ENCODE results near the gene STX8. TPM values are rescaled to one million over a fixed set of nuclear protein-coding genes. Genes with fewer than 3 reads are reported as not detected.

Gene STX8
- polyA plus RNA-seq, 1 experiment: 103 TPM

DNA sequence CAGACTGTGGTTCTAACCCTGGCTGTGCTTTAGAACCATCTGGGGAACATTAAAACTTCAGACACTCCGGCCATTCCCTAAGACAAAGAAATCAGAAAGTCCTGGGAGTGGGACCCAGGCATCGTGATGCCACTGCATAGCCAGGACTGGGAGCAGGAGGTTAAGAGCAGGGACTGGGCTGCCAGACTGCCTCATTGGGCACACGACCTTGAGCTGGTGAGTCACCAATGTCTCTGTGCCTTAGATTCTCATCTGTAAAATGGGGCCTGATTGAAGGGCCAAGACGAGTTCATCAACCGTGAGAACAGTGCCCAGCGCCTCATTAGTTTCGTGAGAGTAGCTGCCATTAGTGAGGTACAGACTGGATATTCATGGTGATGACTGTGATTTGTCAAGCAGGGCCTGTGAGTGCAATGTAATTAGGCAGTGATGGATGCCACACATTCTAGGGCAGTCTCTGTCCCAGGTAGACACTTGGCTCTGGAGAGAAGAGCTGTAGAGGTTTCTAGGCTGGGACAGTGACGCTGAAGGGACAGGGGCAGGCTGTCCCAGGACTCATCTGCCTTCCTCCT is 357.5 kb downstream of the STX8 start:
- H3K9me3 ChIP-seq (ENCODE audit: control insufficient read depth, insufficient read depth, low read length): peaks cover 11% of the 10 kb centered on the region
- H3K27ac ChIP-seq (ENCODE audit: low read depth, low read length): no peak overlapping the region
- DNase-seq (ENCODE audit: low read depth, low spot score): no peak
- H3K27me3 ChIP-seq (ENCODE audit: control insufficient read depth, insufficient read depth, low read length): no peaks in the 10 kb centered on the region
- POLR2A ChIA-PET: interaction anchor here (0.5 to 1.0 kb wide), 2 partner anchors 13 to 332 kb away, joined by 3 to 5 read pairs; no protein-coding TSS in a partner anchor
- CTCF ChIA-PET: no interaction called here
- no peak overlapping the region for H3K4me3 ChIP-seq (ENCODE audit: low read depth, low read length)
- TF ChIP-seq CTCF (IDR thresholded peaks at IDR 0.05; ENCODE audit: low read depth, low read length): no peak

GRCh38 chr17:9217151-9218056 is 358.2 kb downstream of the STX8 start:
- DNase-seq (ENCODE audit: low read depth, low spot score): peak; percentile 21
- ChIA-PET CTCF (no interaction called here), POLR2A (interaction anchor here (0.5 to 1.0 kb wide), 4 partner anchors 10 to 332 kb away, joined by 3 to 15 read pairs (median 4); no protein-coding TSS in a partner anchor)
- no peaks in the 10 kb centered on the region for H3K27me3 ChIP-seq (ENCODE audit: control insufficient read depth, insufficient read depth, low read length)
- peaks cover 11% of the 10 kb centered on the region for H3K9me3 ChIP-seq (ENCODE audit: control insufficient read depth, insufficient read depth, low read length)
- no peak overlapping the region for H3K4me3 ChIP-seq (ENCODE audit: low read depth, low read length)
- H3K27ac ChIP-seq (ENCODE audit: low read depth, low read length): peak overlapping the region; percentile 31
- TF ChIP-seq CTCF (IDR thresholded peaks at IDR 0.05; ENCODE audit: low read depth, low read length): no peak

DNA sequence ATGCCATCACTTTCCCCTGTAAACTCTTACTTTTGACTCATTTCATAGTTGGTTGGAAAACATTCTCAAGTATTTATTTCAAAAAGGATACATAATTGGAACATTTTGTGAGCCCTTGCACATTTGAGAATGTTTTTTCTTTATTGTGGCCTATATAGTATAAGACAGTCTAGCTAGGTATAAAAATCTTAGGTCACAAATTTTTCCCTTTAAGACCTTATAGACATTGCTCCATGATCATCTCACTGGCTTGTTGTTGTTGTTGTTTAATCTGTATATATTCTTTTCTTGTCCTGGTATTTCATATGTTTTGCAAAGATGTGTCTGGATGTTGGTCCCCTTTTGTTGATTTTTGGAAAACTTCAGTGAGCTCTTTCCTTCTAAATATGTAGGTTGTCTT is 360.2 kb downstream of the STX8 start:
- POLR2A ChIA-PET: no interaction called here
- H3K27me3 ChIP-seq (ENCODE audit: control insufficient read depth, insufficient read depth, low read length): no peaks in the 10 kb centered on the region
- no peak overlapping the region for H3K4me3 ChIP-seq (ENCODE audit: low read depth, low read length)
- no peak for DNase-seq (ENCODE audit: low read depth, low spot score)
- no peak overlapping the region for H3K27ac ChIP-seq (ENCODE audit: low read depth, low read length)
- CTCF ChIA-PET: no interaction called here
- TF ChIP-seq CTCF (IDR thresholded peaks at IDR 0.05; ENCODE audit: low read depth, low read length): no peak
- peaks cover 11% of the 10 kb centered on the region for H3K9me3 ChIP-seq (ENCODE audit: control insufficient read depth, insufficient read depth, low read length)

DNA sequence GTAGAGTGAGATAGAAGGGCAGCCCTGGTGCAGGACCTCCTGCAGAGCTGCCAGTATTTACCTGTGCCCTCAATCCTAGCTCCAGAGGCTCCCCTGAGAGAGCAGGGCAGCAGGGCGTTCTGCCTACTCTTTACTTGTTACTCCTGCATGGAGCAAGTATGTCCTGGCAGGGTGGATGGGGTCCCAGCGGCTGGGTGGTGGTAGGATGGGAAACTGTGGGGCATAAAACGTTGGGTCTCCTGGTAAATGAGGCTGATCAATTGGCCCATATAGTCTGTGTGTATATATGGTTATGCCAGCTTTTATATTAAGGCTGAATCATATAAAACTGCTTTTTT is 362.3 kb downstream of the STX8 start:
- TF ChIP-seq CTCF (IDR thresholded peaks at IDR 0.05; ENCODE audit: low read depth, low read length): no peak
- H3K27ac ChIP-seq (ENCODE audit: low read depth, low read length): no peak overlapping the region
- H3K27me3 ChIP-seq (ENCODE audit: control insufficient read depth, insufficient read depth, low read length): peaks cover 6% of the 10 kb centered on the region
- DNase-seq (ENCODE audit: low read depth, low spot score): no peak
- H3K9me3 ChIP-seq (ENCODE audit: control insufficient read depth, insufficient read depth, low read length): peaks cover 11% of the 10 kb centered on the region
- no peak overlapping the region for H3K4me3 ChIP-seq (ENCODE audit: low read depth, low read length)
- ChIA-PET CTCF (no interaction called here), POLR2A (no interaction called here)
